Trophoblast cell (in vitro differentiated cells and primary cell): ENCODE results near the gene AGAP1.

Experiments
- DNase-seq, 2 donors: peaks; one replicate each; pipeline ENCODE4 v3.0.0-alpha.2; 2016
- H2AFZ ChIP-seq: 2 replicates; pipeline ENCODE4 v1.6.1; 2013; ENCODE audit warnings: low read length, moderate library complexity, mild to moderate bottlenecking; ENCODE audit not compliant: insufficient read depth, poor library complexity
- H2AK5ac ChIP-seq: 2 replicates; pipeline ENCODE4 v1.6.1; 2013; ENCODE audit warnings: mild to moderate bottlenecking, low read length
- H2BK120ac ChIP-seq: 2 replicates; pipeline ENCODE4 v1.6.1; 2013; ENCODE audit warnings: low read length, mild to moderate bottlenecking, moderate library complexity; ENCODE audit not compliant: insufficient read depth, poor library complexity
- H2BK12ac ChIP-seq: 2 replicates; pipeline ENCODE4 v1.6.1; 2013; ENCODE audit warnings: mild to moderate bottlenecking, low read length, moderate library complexity
- H2BK5ac ChIP-seq: 2 replicates; pipeline ENCODE4 v1.6.1; 2013; ENCODE audit warnings: low read length, low read depth, moderate library complexity, mild to moderate bottlenecking; ENCODE audit not compliant: poor library complexity
- H3K14ac ChIP-seq: 2 replicates; pipeline ENCODE4 v1.6.1; 2013; ENCODE audit warnings: mild to moderate bottlenecking, low read length
- H3K18ac ChIP-seq: 2 replicates; pipeline ENCODE4 v1.6.1; 2013; ENCODE audit warnings: mild to moderate bottlenecking, low read length
- H3K23ac ChIP-seq: 2 replicates; pipeline ENCODE4 v1.6.1; 2013; ENCODE audit warnings: low read length
- H3K27ac ChIP-seq: 2 replicates; pipeline ENCODE4 v1.5.1; 2013; ENCODE audit warnings: low read depth, mild to moderate bottlenecking, inconsistent platforms, low read length, moderate library complexity
- H3K27me3 ChIP-seq: 2 replicates; pipeline ENCODE4 v1.6.1; 2013; ENCODE audit warnings: inconsistent platforms, mild to moderate bottlenecking, low read length, moderate library complexity; ENCODE audit not compliant: insufficient read depth
- H3K36me3 ChIP-seq, 2 experiments: 1 replicate in 1 of 2; 2 replicates in 1 of 2; pipeline ENCODE4 v1.6.1; 2013; ENCODE audit warnings: low read length in 2 of 2, mild to moderate bottlenecking in 2 of 2, moderate library complexity in 1 of 2; ENCODE audit not compliant: insufficient read depth in 2 of 2, control insufficient read depth in 1 of 2
- H3K4ac ChIP-seq: 2 replicates; pipeline ENCODE4 v1.6.1; 2013; ENCODE audit warnings: low read depth, mild to moderate bottlenecking, low read length, moderate library complexity
- H3K4me1 ChIP-seq, 2 experiments: 1 replicate in 1 of 2; 2 replicates in 1 of 2; pipeline ENCODE4 v1.6.1; 2013; ENCODE audit warnings: low read length in 2 of 2, mild to moderate bottlenecking in 2 of 2, moderate library complexity in 1 of 2; ENCODE audit not compliant: insufficient read depth in 2 of 2, control insufficient read depth in 1 of 2
- H3K4me2 ChIP-seq: 2 replicates; pipeline ENCODE4 v1.6.1; 2013; ENCODE audit warnings: inconsistent platforms, mild to moderate bottlenecking, low read length, moderate library complexity
- H3K4me3 ChIP-seq: 2 replicates; pipeline ENCODE4 v1.5.1; 2013; ENCODE audit warnings: mild to moderate bottlenecking, low read depth, low read length, inconsistent platforms
- H3K79me1 ChIP-seq: one replicate; pipeline ENCODE4 v1.6.1; 2013; ENCODE audit warnings: low read length
- H3K79me2 ChIP-seq: 2 replicates; pipeline ENCODE4 v1.6.1; 2013; ENCODE audit warnings: low read length, mild to moderate bottlenecking; ENCODE audit not compliant: control insufficient read depth, insufficient read depth, poor library complexity
- H3K9ac ChIP-seq: 2 replicates; pipeline ENCODE4 v1.6.1; 2013; ENCODE audit warnings: mild to moderate bottlenecking, low read length
- H3K9me3 ChIP-seq: 2 replicates; pipeline ENCODE4 v1.6.1; 2013; ENCODE audit warnings: low read depth, mild to moderate bottlenecking, control low read depth, inconsistent platforms, low read length; ENCODE audit not compliant: insufficient read depth
- H4K12ac ChIP-seq: 2 replicates; pipeline ENCODE4 v1.6.1; 2013; ENCODE audit warnings: low read depth, mild to moderate bottlenecking, low read length, moderate library complexity
- H4K8ac ChIP-seq: 2 replicates; pipeline ENCODE4 v1.6.1; 2013; ENCODE audit warnings: low read depth, mild to moderate bottlenecking, low read length, moderate library complexity
- H4K91ac ChIP-seq: one replicate; pipeline ENCODE4 v1.6.1; 2013; ENCODE audit warnings: low read depth, mild to moderate bottlenecking, low read length, moderate library complexity
- WGBS: extraction: QIAGEN DNeasy Blood & Tissue Kit; methylation state at CpG from one replicate; pipeline ENCODE4 v1.1.7; 2013; ENCODE audit warnings: missing lambda C conversion rate; ENCODE audit not compliant: insufficient read length, insufficient coverage; ENCODE audit errors: extremely low coverage; 5-methylcytosine and 5-hydroxymethylcytosine counted together

Gene AGAP1

GRCh38 chr2:235734688-235735231, 240.9 kb downstream of the AGAP1 start:
- H3K27me3 ChIP-seq = no peaks in the 10 kb centered on the region
- WGBS = no CpG with 5 or more reads among the region's 21 CpGs
- DNase-seq = no peak
- H3K9ac ChIP-seq = no peak overlapping the region
- no peak overlapping the region for H2BK5ac ChIP-seq
- no peak overlapping the region for H3K4ac ChIP-seq
- H3K4me3 ChIP-seq = no peak overlapping the region
- no peaks in the 10 kb centered on the region for H3K79me1 ChIP-seq
- H4K91ac ChIP-seq = no peak overlapping the region
- H3K36me3 ChIP-seq = peaks cover 0 to 7% of the 10 kb centered on the region in 2 experiments
- no peak overlapping the region for H2BK12ac ChIP-seq
- no peak overlapping the region for H3K4me2 ChIP-seq
- H2AK5ac ChIP-seq = no peak overlapping the region
- no peak overlapping the region for H4K12ac ChIP-seq
- H3K27ac ChIP-seq = no peak overlapping the region
- H3K9me3 ChIP-seq = peaks cover 2% of the 10 kb centered on the region
- no peaks in the 10 kb centered on the region for H3K4me1 ChIP-seq
- H3K23ac ChIP-seq = no peak overlapping the region
- no peak overlapping the region for H2BK120ac ChIP-seq
- H2AFZ ChIP-seq = no peak overlapping the region
- H3K14ac ChIP-seq = no peak overlapping the region
- no peaks in the 10 kb centered on the region for H3K79me2 ChIP-seq
- no peak overlapping the region for H4K8ac ChIP-seq
- no peak overlapping the region for H3K18ac ChIP-seq

GRCh38 chr2:235737396-235737795, 243.6 kb downstream of the AGAP1 start:
- Histone ChIP-seq H3K9ac (no peak overlapping the region), H3K27ac (no peak overlapping the region), H3K4ac (no peak overlapping the region), H2BK120ac (no peak overlapping the region), H2AK5ac (no peak overlapping the region), H3K79me1 (no peaks in the 10 kb centered on the region), H2BK5ac (no peak overlapping the region), H3K9me3 (peaks cover 2% of the 10 kb centered on the region), H3K4me2 (no peak overlapping the region), H2AFZ (no peak overlapping the region), H3K36me3 (peaks cover 0 to 7% of the 10 kb centered on the region in 2 experiments), H3K23ac (no peak overlapping the region), H3K4me3 (no peak overlapping the region), H3K4me1 (no peaks in the 10 kb centered on the region), H3K14ac (no peak overlapping the region), H3K18ac (no peak overlapping the region), H2BK12ac (no peak overlapping the region), H4K12ac (no peak overlapping the region), H3K27me3 (no peaks in the 10 kb centered on the region), H3K79me2 (no peaks in the 10 kb centered on the region), H4K8ac (no peak overlapping the region), H4K91ac (no peak overlapping the region)
- no peak for DNase-seq
- WGBS = no CpG with 5 or more reads among the region's 10 CpGs

DNA sequence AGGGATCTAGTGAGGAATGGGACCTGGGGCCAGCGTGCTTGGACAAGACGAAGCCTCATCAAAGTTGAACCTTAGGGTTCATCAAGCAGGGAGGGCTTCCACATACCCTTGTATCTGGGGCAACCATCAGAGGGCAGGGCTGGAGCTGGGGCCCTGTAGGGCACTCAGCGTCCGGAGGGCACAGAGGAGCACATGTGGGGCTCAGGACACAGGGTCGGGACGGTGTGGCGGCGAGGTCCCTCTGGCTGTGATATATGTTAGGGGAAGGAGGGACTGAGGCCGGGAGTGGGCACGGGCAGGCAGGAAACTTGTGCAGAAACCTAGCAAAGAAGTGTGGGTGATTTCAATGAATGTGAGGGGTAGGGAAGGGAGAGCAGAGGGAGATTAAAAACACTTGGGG, 244.0 kb downstream of the AGAP1 start:
- no peak overlapping the region for H2BK120ac ChIP-seq
- H2AK5ac ChIP-seq = no peak overlapping the region
- no peaks in the 10 kb centered on the region for H3K27me3 ChIP-seq
- peaks cover 2% of the 10 kb centered on the region for H3K9me3 ChIP-seq
- no peak overlapping the region for H3K4ac ChIP-seq
- no peak overlapping the region for H4K91ac ChIP-seq
- peaks cover 0 to 7% of the 10 kb centered on the region in 2 experiments for H3K36me3 ChIP-seq
- H3K4me2 ChIP-seq = no peak overlapping the region
- H2BK12ac ChIP-seq = no peak overlapping the region
- H3K4me3 ChIP-seq = no peak overlapping the region
- DNase-seq = no peak
- no CpG with 5 or more reads among the region's 10 CpGs for WGBS
- no peak overlapping the region for H2BK5ac ChIP-seq
- no peak overlapping the region for H2AFZ ChIP-seq
- H3K79me1 ChIP-seq = no peaks in the 10 kb centered on the region
- no peak overlapping the region for H4K12ac ChIP-seq
- H3K9ac ChIP-seq = no peak overlapping the region
- H3K79me2 ChIP-seq = no peaks in the 10 kb centered on the region
- H3K27ac ChIP-seq = no peak overlapping the region
- no peak overlapping the region for H3K18ac ChIP-seq
- no peak overlapping the region for H3K23ac ChIP-seq
- no peaks in the 10 kb centered on the region for H3K4me1 ChIP-seq
- no peak overlapping the region for H4K8ac ChIP-seq
- no peak overlapping the region for H3K14ac ChIP-seq

DNA sequence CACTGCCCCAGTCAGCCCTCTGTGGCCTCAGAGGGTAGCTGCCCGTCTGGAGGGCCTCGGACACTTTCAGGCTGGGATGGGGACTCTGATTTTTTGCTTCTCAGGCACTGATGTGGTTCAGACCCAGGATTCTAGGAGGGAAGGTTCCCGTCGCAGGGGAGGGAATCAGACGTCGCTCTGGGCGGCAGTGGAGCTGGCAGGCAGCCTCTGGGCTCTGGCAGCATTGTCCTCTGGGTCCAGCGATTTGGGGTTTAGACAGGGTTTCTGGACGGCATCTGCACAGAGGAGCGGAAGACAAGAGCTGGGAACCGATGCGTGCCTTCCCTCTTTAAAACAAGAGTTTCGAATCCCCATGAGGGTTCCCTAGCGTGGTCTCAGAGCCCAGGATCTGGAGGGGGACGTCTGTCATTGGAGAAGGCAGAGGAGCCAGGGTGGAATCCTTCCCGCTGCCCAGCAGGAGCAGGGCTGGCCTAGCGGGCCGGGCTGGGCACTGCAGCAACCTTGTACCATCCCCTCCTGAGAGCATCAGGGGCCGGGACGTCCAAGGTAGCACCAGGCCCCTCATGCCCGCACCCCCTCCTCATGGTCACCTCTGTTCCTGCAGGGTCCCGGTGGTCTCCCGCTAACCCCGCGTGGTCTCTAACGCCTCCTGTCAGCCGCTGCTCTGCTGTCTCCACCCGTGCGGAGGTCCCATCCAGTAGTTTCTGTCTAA, 246.0 kb downstream of the AGAP1 start:
- H3K4ac ChIP-seq = no peak overlapping the region
- no peak overlapping the region for H3K9ac ChIP-seq
- WGBS = no CpG with 5 or more reads among the region's 29 CpGs

More for the DNA sequence above, 246.0 kb downstream of the AGAP1 start:
- Histone ChIP-seq H2AFZ (no peak overlapping the region), H3K27ac (no peak overlapping the region), H4K91ac (no peak overlapping the region), H2AK5ac (no peak overlapping the region), H3K36me3 (peaks cover 0 to 9% of the 10 kb centered on the region in 2 experiments), H2BK12ac (no peak overlapping the region), H3K23ac (no peak overlapping the region), H4K8ac (no peak overlapping the region), H2BK5ac (no peak overlapping the region), H4K12ac (no peak overlapping the region), H3K27me3 (no peaks in the 10 kb centered on the region), H3K4me3 (no peak overlapping the region), H3K4me1 (no peaks in the 10 kb centered on the region), H3K18ac (no peak overlapping the region), H3K4me2 (no peak overlapping the region), H3K9me3 (no peaks in the 10 kb centered on the region), H2BK120ac (no peak overlapping the region), H3K79me1 (no peaks in the 10 kb centered on the region), H3K79me2 (no peaks in the 10 kb centered on the region), H3K14ac (no peak overlapping the region)
- DNase-seq = no peak
